ENCODE data around the gene NKX3-2. TPM values are rescaled to one million over a fixed set of nuclear protein-coding genes. Genes with fewer than 3 reads are reported as not detected.
A peak's percentile ranks its signal among the peaks of the same experiment; 100 is the strongest.
"Not testable (repeated sequence)": the region's sequence is repeated elsewhere in the genome, so short reads cannot be mapped to it uniquely, and the experiment has no call there.

The NKX3-2 gene
- polyA plus RNA-seq (ENCODE audit: insufficient read length in 3 of 3) = under 1 TPM in 1 of 3 donors, not detected in 2; 0.04 TPM
- long read RNA-seq, donor 1 = 0 reads
- long read RNA-seq, donor 2 = 0 reads
- long read RNA-seq, donor 3 = 0 reads
- long read RNA-seq, donor 4 = 0 reads
- long read RNA-seq, donor 5 = 0 reads
- long read RNA-seq, donor 6 = 0 reads
- long read RNA-seq, donor 7 = 0 reads
- long read RNA-seq, donor 8 = 0 reads
- long read RNA-seq, donor 9 = 0 reads
- long read RNA-seq, donor 10 = 0 reads
- long read RNA-seq, donor 11 = 0 reads
- long read RNA-seq, donor 12 = 0 reads
- long read RNA-seq, donor 13 = 0 reads
- long read RNA-seq, donor 14 = 0 reads
- long read RNA-seq, donor 15 = 0 reads
- long read RNA-seq, donor 16 = 0 reads

DNA sequence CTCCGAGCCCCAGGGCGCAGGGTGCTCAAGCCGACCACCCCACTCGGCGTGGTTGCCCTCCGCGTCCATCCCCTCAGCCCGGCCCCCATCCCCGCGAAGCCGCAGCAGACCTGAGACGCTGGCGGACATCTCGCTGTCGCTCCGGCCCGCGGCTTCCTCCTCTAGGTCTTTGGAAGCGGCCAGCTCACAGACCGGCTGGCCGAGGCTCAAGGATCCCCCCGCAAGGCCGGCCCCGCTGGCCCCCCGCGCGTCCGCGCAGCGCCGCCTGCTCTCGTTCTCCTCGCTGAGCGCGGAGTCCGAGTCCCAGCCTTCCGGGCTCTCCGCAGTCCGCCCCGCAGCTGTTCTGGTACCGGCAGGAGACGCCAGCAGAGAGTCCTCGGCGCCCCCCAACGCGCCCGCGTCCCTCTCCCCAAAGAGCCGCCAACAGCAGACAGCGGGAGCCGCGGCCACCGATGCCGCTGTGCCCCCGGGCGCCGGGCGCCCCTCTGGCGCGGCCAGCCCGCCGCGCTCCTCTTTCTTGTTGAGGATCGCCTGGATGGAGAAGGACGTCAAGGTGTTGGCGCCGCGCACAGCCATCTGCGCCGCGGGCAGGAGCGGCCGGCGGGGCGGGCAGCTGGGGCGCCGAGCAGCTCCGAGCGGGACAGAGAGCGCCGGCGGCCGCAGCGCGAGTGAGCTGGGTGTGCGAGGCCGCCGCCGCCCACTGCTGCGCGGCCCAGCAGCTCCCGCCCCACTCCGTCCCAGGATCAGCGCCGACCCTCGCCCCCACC is at the start of gene NKX3-2:
TSS of gene NKX3-2 (minus strand) at position 670 of the 767 bp plus-strand sequence. CDS start at position 576, 94 bp downstream.
- no peak for DNase-seq (ENCODE audit: extremely low read depth in 1 of 11, low read depth in 9 of 11, low spot score in 4 of 11)

DNA sequence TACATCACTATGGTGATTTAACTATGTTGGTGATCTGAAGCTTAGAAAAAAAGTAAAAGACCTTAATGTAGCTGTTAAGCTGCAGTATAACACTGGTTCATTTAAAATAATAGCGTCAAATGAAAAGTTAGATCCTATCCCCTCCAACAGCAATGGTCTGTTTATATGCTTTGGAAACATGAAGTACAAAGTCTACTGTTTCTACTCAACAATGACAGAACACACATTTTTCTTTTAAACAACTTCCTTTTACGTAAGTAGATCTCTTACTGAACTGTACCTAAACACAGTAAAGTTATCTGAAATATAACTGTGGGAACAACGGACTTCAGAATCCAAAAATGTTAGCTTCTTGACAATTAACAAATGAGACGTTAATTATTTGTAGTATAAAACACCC is 47.9 kb upstream of the NKX3-2 start:
- DNase-seq (ENCODE audit: extremely low read depth in 1 of 11, low read depth in 9 of 11, low spot score in 4 of 11) = no peak

DNA sequence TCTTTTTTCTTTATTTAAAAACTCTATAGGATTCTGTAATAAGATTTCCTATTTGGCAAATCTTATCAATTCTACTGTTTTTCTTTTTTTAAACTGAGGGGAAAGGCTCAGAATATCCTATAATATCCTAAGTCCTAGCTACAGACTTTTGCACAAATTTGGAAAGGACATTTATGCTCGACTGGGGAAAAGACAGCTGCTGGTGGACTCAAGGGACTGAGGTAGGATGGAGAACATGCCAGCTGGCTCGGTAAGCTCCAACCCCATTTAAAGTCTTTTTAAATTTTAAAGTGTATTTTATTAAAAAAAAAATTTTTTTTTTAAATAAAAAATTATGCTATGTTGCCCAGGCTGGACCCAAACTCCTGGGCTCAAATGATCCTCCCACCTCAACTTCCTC is 46.5 kb upstream of the NKX3-2 start:
- no peak for DNase-seq (ENCODE audit: extremely low read depth in 1 of 11, low read depth in 9 of 11, low spot score in 4 of 11)

DNA sequence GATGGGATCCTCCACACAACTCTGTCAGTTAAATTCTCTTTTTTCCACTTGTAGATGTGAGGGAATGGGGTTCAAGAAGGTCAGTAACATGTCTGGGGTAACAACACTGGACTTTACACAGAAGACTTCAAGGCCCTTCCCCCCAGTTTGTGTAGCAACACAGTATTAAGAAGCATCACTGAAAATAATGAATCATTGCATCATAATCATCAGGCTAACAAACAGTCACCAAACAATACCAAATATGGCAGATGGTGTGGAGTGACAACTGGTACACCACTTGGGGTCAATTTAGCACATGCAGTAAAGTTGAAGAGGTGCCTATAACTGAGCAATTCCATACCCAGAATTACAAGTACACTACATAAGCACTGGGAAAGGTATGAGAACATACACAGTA is 44.6 kb upstream of the NKX3-2 start:
- DNase-seq (ENCODE audit: extremely low read depth in 1 of 11, low read depth in 9 of 11, low spot score in 4 of 11) = no peak

DNA sequence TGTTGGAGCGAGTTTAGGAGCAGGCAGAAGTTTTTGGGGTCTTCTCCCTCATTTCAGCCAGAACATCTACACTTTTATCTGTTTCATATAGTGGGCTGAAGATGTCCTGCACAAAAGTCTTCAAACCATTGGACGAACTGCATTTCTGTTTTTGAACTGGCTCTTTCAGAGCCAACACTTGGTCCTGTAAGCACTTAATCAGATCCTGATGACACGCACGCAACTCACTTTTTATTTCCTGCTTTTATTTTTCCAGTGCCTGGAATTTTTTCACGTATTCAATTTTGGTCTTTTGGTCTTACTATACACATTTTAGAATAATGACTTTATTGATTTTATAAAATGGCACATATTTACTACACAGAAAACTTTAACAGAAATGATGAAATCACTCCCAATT is 40.2 kb upstream of the NKX3-2 start:
- no peak for DNase-seq (ENCODE audit: extremely low read depth in 1 of 11, low read depth in 9 of 11, low spot score in 4 of 11)

DNA sequence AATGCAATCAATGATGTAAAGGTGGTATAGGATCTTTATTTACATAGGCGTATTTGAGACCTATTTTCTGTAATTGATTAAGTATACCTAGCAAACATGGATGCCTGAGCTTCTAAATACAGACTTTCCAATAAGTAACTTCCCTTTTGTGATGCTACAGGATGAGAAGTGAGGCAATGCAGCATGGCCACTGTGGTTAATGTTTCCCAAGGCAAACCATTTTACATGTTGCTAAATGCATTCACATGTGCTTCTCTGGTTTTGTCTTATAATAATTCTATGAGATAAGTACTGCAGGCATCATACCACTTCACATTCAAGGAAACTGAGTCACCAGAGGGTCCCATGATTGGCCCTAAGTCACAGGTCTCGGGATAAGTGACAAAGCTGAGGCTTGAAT is 35.7 kb upstream of the NKX3-2 start:
- no peak for DNase-seq (ENCODE audit: extremely low read depth in 1 of 11, low read depth in 9 of 11, low spot score in 4 of 11)

DNA sequence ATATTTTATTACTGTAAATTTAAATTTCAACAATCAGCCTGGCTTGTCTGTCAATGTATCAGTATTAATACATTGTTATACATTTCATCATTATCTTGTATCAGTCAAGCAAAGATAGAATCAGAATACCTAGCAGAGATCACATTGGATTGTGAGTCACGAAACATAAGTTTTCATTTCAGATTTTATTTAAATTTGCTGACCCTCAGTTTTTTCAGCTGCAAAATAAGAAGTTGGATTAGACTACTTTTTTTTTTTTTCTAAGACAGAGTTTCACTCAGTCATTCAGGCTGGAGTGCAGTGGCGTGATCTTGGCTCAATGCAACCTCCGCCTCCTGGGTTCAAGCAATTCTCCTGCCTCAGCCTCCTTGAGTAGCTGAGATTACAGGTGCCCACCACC is 33.4 kb upstream of the NKX3-2 start:
- DNase-seq (ENCODE audit: extremely low read depth in 1 of 11, low read depth in 9 of 11, low spot score in 4 of 11) = no peak

DNA sequence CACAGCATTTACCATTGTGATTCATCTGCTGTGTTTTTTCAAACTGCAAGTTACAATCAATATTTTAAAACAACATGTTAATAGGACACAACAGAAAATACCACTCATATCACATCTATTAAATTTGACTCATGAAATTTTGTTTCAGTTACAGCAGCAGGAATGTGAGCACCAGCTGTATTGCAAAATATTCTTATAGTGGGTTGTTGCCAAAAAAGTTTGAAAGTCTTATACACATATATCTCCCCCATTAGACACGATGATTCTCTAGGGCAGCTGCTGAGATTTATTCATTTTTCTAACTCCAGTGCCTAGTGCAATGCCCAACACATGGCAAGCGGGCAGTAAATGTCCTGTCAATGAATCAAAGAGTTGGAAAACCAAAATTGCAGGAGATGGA is 26.6 kb upstream of the NKX3-2 start:
- no peak for DNase-seq (ENCODE audit: extremely low read depth in 1 of 11, low read depth in 9 of 11, low spot score in 4 of 11)

DNA sequence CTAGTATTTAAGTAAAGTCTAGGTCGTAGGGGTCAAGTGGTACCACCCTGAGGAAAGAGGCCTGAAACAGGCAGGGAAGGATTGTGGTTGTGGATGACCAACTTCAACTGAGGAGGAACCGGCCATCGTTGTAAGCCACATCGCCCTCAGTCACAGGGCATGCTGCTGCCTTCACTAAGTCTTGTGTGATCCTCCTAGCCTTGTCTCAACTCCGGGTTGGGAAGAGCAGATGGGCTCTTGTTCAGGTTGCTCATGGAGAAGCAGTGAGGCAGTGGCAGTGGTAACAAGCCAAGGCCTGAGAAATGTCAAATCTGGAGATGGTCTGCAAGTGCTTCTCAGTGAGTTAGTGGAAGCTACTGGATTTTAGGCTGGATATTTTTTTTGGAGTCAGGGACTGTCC is 22.8 kb upstream of the NKX3-2 start:
- no peak for DNase-seq (ENCODE audit: extremely low read depth in 1 of 11, low read depth in 9 of 11, low spot score in 4 of 11)

DNA sequence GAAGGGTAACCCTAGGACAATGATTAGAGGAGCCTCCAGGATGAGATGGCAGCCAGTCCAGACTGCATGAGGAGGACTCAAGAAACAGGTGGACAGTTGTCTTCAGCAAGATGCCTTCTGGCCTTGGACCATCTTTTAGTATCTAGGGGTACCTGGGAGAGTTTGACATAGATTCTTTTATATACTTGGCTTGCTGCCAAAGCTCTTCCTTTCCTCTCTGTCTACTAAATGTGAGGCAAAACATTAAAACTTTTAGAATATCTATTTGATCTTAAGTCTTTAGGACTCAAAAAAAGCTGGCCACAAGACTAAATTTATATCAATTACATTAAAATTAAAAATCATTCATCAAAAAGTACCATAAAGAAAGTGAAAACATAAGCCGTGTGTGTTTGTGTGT is 18.6 kb upstream of the NKX3-2 start:
- DNase-seq (ENCODE audit: extremely low read depth in 1 of 11, low read depth in 9 of 11, low spot score in 4 of 11) = no peak

DNA sequence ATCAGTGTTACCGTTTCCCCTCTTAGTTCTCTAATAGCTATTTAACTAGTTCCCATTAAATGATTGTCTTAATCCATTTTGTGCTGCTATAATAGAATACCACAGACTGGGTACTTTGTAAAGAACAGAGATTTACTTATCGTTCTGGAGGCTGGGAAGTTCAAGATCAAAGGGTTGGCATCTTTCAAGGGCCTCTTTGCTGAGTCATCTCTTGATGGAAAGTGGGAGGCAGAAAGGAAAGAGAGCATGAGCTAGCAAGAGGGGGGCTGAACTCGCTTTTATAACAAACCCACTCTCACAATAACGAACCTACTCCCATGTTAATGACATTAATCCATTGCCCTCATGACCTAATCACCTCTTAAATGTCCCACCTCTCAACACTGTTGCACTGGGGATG is 17.4 kb upstream of the NKX3-2 start:
- DNase-seq (ENCODE audit: extremely low read depth in 1 of 11, low read depth in 9 of 11, low spot score in 4 of 11) = no peak

DNA sequence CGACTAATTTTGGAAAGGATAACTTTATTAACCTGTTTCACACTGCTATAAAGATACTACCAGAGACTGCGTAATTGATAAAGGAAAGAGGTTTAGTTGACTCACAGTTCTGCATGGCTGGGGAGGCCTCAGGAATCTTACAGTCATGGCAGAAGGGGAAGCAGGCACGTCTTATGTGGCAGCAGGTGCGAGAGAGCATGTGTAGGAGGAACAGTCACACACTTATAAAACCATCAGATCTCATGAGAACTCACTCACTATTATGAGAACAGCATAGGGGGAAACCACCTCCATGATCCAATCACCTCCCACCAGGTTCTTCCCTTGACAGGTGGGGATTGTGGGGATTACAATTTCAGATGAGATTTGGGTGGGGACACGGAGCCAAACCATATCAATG is 15.8 kb upstream of the NKX3-2 start:
- DNase-seq (ENCODE audit: extremely low read depth in 1 of 11, low read depth in 9 of 11, low spot score in 4 of 11) = not testable (repeated sequence)

DNA sequence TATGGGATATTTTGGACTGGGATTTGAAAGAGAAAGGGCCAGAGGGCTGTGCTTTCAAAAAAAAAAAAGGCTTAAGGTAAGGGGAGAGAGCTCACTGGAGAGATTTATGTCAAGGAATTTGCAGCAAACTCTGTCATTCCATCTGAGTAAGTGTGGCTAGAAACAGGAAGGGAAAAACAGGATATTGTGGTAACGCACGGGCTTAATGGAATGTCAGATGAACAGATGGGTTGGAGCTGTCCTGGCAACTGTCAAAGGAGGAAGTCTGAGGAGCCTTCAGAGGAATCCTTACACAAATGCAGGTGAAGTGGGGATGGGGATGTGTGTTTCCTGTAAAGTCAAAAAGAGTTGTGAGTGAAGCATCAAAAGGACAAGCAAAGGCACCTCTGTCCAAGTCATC is 15.1 kb upstream of the NKX3-2 start:
- no peak for DNase-seq (ENCODE audit: extremely low read depth in 1 of 11, low read depth in 9 of 11, low spot score in 4 of 11)

DNA sequence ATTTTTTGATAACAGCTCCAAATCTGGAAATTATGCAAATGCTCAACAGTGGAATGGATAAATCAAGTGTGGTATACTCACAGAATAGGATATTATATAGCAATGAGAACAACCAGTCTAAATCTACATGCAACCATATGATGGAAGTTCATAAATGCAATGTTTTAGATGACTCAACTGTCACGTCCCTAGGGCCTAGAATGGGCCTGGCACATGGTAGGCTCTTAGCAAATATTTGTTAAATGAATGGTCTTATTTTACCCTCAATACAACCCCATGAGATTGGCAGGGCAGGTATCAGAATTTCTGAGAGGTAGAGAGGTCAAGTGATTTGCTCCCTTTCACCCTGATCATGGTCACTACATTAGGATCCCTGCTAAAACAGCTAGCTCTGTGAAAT is 14.6 kb upstream of the NKX3-2 start:
- no peak for DNase-seq (ENCODE audit: extremely low read depth in 1 of 11, low read depth in 9 of 11, low spot score in 4 of 11)

DNA sequence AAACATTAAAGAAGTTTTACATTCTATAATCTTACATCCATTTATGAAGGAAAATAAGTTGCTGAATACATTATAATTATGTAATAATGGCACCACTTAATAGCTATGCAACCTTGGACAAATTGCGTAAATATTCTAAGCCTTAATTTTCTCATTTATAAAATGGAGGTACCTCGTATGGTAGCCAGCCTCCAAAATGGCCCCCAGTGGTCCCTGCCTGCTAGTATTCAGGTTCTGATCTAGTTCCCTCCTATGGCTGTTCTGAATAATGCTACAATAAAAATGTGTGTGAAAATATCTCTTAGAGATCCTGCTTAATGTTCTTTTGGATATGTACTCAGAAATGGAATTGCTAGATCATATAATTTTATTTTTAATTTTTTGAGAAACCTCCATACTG is 11.0 kb upstream of the NKX3-2 start:
- no peak for DNase-seq (ENCODE audit: extremely low read depth in 1 of 11, low read depth in 9 of 11, low spot score in 4 of 11)

DNA sequence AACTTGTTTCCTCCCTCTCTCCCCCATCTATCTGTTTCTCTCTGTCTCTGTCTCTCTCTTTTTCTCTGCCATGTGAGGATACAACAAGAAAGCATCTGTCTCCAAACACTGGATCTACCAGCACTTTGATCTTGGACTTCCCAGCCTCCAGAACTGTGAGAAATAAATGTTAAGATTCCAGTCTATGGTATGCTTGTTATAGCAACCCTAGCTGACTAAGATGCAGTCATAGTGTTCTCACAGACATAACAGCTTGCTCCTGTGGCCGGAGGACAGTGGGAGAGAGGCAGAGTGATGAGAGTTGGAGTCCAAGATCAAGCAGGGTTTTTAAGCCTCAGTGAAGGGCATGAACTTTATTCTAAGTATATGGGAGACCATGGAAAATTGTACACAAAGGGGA is 8.8 kb upstream of the NKX3-2 start:
- no peak for DNase-seq (ENCODE audit: extremely low read depth in 1 of 11, low read depth in 9 of 11, low spot score in 4 of 11)

DNA sequence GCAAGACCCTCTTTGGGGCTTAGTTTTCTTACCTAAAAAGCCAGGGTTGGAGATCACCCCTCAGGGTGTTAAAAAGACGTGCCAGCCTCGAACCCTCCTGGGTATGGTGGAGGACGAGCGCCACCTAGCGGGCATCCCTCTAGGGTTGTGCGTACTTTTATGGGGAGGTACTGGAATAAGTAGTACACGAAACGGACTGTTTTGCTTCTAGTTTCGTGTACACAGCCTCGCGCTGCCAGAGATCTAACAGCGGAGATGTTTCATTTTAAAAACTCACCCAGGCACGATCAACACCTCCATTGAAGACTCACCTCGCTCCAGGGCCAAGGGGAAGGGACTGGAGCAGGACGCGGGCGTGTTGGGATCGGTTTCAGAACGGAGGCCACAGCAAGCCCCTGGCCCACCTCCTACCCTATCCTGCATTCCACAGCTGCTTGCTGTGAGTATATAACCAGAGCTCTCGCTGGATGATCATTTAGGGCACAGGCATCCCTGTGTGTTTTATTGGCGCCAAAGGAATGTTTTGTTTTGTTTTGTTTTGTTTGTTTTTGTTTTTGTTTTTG is 4.8 kb upstream of the NKX3-2 start:
- DNase-seq (ENCODE audit: extremely low read depth in 1 of 11, low read depth in 9 of 11, low spot score in 4 of 11) = peak in 9 of 11 donors; percentile 47 to 79 (median 71)

DNA sequence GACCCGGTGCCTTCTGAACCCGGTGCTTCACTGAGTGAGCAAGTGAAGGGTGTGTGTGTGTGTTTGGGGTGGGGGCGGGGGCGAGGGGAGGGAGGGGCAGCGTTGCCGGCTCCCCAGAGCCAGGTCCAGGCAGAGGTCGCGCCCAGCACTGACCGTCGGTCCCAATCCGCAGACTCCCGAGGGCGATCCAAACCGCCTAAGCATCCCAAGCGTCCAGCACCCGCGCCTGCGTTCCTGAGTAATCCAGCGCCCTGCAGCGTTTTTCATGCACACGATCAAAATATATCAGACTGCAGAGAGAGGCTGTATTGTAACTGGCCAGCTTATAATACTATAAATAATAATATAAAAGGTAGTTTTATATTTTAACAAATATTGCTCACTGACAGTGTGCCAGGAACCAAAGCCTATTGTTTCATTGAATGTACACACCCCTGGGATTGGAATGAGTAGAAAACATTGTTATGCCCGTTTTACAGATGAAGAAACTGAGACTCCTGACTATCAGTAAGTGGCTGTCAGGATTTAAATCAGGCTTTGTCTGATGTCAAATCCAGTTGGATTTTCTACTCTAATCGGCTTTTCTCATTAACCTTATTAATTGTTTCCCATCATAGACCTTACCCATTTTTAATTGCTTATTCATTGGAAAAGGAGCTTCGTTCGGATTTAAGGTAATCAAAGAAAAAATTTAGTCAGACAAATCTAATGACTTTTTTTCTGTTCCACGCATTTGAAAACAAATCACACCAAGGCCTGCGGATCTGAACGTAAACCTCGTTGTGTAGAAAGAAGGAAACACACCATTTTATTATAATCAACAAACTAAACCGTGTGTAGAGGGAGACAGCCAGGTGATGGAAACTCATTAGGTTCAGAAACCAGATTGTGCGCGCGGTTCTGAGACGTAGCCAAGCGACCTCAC is 4.0 kb upstream of the NKX3-2 start:
- no peak for DNase-seq (ENCODE audit: extremely low read depth in 1 of 11, low read depth in 9 of 11, low spot score in 4 of 11)

DNA sequence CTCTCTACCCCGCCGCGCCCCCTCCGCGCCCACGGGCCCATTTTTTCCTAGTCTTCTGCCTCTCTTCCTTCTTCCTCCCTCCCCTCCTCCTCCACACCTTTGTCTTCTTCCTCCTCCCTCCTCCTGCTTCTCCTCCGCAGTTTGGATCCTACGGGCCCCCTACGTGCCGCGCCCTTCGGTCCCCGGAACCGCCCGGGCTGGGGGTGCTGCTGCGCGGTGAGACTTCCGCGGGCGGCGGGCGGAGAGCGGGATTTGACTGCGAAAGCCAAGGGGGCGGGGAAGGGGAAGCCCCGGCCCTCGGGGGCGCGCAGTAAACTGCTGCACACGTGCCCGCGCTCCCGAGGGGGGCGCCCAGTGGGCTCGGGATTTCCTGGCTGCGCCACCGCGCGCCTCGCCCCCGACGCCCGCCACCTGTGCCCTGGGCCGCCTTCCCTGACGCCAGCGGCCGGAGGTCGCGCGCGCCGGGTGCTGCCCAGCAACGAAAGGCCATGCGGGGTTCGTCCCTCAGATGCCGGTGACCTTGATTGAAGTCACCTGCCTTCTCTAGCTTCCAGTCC is 3.3 kb upstream of the NKX3-2 start:
- DNase-seq (ENCODE audit: extremely low read depth in 1 of 11, low read depth in 9 of 11, low spot score in 4 of 11) = no peak
